DMS53 treated with DMSO at 0.1 percent for 48 hours (cell line): Measurements from ENCODE around the gene PARVA.
"Not testable (repeated sequence)": the region's sequence is repeated elsewhere in the genome, so short reads cannot be mapped to it uniquely, and the experiment has no call there.

Experiments
- DNase-seq: peaks from one replicate; lab custom pipeline; 2025; ENCODE audit not compliant: unreplicated experiment; lab: John Stamatoyannopoulos, UW

The PARVA gene

DNA sequence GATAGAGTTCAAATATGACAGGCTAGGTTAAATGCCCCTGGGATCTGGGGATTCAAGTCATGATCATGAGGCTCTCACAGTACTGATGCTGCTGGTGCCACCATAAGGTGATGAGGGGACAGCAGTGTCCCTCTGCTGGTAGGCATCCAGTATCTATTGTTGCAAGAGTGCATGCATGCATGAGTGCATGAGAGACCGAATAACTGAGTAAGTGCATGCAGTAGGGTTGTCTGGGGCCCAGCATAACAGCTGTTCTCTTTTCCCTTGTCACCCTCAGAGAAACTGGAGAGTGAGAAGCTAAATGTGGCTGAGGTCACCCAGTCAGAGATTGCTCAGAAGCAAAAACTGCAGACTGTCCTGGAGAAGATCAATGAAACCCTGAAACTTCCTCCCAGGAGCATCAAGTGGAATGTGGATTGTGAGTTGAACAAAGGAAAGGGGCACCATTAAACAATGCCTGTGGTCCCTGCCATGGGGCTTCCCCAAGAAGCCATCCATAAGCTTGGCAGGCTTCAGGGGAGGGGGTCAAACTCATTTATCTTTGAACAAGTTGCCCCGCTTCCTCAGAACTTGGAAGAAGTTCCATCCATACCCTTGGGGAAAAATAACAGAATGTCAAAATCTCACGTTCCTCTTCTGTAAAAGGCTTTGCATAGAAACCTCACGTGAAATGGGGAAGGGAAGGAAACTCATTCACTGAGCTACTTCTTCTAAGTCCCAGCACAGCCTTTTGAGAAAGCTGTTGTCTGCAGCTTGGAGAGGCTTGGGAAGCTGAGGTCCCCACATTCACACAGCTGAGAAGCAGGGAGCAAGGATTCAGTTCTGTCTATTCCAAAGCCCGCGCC is 119.0 kb downstream of the PARVA start:
- DNase-seq = no peak

DNA sequence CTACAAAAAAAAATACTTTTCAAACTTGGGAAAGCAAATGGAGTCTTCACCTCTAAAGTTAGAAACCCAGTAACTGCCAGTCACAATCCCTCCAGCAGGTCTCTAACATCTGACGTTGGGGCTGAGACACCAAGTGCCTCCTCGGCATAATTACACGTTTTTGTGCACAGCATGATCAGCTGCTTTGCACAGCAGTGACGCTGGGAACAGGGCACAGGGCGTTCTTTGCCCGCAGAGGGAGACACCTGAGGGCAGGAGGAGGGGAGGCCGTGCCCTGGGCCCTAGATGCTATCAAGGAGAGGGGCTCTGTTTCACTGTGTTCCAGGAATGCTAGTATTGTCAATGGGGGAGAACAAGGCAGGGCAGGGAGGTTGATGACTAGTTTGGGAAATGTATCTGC is 120.1 kb downstream of the PARVA start:
- DNase-seq = no peak

DNA sequence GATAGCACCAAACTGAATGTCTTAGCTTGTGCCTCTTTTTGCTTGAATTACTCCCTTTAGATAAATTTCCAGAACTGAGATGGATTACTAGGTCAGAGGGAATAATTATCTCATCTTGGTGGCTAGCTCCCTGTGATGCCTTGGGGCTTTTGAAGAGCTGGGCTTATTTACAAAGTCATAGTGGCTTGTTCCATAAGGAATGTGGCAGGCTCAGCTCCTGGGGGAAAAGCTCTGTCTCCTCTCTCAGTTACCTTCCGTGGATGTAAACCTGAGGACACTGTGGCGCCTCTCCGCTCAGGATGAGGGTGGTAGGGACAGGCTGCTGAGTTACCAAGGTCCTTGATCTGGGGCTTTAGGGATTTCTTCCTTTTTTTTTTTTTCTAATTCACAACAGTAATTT is 121.7 kb downstream of the PARVA start:
- DNase-seq = no peak

DNA sequence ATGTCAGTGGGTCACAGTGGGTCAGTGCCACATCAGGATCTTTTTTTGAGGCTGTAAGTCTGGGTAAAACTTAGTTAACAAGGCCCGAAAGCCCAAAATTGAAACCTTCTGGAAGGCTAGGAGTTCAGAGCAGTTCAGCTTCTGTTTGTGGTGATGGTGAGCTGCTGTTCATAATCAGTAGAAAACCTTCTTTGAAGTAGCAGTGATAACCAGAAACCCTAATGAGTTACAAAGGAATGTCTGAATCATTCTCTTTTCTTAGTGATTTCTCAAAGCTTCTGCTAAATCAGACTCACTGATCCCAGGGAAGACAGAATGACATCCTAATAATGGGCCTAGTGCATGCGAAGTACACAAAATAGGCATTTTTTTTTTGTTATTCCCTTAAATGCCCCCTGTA is 124.7 kb downstream of the PARVA start:
- DNase-seq = no peak

DNA sequence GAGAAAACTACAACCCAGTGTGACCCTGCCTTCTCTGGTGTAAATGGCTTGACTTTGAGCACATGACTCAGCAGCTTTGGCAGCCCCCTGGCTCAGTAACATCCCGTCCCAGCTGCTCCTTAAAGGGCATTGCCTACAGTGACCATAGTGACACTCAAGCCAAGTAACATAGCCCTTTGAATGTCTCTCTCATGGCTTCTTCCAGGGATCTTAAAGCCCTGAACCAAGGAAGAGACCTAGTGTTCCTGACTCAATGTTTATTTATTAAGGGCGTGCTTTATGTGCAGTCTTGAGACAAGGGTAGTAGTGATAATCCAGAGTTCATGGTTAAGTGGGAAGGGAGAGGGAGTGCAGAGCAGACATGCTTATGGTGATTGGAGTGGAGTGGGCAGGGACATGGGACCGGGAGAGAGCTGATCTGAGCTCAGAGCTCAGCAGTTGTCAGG is 125.7 kb downstream of the PARVA start:
- no peak for DNase-seq

DNA sequence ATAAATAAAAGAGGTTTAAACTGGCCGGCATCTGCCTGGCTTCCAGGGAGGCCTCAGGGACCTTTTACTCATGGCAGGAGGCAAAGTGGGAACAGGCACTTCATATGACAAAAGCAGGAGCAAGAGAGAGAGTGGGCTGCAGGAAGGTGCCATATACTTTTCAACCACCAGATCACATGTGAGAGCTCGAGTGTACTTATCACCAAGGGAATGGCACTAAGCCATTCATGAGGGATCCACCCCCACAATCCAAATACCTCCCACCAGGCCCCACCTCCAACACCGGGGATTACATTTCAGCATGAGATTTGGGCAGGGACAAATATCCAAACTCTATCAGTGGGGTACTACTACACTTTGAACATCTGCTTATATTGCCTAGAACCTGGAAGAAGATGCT is 126.5 kb downstream of the PARVA start:
- no peak for DNase-seq

DNA sequence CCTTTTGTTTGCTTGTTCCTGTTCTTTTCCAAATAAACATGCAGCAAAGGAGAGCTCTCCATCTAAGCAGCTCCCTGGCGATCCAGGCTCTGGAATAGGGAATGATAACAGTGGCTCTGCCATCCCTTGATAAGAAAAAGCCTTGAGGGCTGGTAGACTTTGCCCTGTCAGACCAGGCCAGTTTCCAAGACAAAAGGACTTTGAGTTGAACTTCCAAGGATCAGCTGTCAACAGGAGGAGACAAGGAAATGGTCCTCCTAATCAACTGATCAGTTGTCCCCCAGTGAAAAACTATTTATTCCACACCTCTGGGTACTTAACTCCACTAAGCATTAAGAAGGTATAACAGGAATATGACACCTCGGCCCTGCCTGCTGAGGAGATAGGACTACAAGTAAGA is 127.8 kb downstream of the PARVA start:
- no peak for DNase-seq

DNA sequence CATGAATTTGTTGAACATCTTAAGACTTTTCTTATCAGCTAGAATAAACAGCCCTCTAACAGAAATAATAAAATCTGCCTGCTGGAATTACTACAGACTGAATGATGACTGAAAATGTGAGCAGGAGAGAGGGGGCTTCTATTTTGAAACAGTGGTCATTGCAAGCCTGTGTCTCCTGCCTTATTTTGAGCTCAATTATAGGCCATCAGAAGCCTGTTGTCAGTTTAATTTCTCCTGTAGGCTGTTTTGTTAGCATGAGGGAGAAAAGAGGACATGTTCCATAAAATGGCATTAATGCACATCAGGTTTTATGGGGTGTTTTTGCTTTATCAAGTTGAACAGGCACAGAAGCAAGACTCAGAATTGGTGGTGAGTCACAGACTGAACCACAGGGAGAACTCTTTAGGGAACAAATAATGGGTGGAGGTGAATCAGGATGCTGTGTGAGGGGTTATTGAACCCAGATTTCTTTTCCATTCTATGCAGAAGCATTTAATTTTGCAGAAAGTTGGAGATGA is 129.1 kb downstream of the PARVA start:
- no peak for DNase-seq

DNA sequence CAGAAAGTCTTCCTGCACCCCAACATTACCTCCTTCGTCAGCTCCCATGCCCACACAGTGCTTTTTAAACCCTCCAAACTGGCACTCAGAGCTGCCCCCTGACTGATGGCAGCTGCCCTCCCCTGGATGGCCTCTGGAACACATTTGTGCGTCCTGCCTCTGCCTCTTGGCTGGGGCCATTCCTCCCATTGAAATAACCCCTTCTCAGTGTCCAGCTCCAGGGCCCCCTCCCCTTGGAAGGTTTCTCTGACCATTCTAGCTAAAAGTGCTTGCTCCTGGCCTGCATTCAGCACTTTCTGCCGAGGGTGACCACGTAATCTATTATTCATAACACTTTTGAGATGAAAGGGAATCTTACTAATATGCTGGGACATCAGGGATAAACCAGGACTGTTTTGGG is 130.0 kb downstream of the PARVA start:
- DNase-seq = no peak

DNA sequence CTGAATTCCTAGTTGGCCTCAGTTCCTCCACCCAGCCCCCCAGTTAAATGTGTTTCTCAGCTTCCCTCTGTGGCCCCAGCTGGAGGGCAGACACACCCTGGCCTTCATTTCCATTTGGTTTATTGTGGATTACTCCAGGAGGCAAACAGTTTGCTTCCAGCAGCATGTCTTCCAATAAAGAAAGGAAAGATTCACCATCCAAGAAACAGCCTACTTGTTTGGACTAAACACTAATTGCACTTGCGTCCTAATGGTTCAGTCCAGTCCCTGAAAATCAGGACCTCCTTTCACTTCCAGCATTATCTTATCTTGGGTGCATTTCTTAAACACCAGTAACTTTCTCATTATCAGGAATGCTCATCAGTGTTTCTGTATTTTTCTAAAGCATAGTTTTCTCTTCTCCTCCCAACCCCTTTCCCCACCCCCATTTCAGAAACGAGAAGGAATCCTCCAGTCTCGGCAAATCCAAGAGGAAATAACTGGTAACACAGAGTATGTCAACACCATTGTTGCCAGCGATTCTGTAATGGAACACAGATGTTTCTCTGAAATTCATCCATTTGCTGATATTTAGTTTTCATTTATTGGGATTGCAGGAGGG is 130.9 kb downstream of the PARVA start:
- DNase-seq = no peak

DNA sequence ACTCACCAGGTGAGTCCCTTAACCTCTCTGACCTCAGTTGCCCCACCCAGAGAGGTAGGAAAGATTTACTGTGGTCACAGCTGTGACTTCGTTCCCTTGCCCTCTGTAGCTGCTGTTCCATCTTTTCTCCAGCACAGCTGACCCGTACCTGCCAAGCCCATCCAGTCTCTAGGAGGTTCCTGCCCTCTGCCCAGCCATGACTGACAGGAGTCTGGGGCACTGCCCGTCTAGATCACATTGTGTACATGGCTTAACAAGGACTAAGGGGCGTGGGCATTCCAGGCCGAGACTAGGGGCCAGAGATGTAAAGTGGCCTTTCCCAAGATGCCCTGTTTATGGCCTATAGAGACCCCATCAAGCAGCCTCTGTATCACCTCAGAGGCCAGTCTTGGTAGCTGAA is 132.0 kb downstream of the PARVA start:
- DNase-seq = no peak

DNA sequence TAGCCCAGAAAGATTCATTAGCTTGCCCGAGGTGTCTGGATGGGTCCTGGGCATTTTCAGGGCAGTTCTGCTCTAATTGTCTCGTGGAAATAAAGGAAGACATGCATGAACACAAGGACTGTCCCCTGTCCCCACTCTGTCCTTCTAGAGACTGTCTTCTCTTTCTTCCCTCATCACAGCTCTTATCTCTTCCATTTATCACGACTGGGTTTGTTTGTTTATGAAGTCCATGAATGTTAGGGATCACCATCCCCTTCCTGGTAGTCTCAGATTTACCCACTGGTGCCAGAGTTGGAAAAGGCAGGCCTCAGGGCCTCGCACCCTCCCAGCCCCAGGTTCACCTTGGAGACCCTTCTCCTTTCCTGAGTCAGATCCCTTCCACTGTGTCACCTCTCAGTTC is 134.8 kb downstream of the PARVA start:
- DNase-seq = no peak

DNA sequence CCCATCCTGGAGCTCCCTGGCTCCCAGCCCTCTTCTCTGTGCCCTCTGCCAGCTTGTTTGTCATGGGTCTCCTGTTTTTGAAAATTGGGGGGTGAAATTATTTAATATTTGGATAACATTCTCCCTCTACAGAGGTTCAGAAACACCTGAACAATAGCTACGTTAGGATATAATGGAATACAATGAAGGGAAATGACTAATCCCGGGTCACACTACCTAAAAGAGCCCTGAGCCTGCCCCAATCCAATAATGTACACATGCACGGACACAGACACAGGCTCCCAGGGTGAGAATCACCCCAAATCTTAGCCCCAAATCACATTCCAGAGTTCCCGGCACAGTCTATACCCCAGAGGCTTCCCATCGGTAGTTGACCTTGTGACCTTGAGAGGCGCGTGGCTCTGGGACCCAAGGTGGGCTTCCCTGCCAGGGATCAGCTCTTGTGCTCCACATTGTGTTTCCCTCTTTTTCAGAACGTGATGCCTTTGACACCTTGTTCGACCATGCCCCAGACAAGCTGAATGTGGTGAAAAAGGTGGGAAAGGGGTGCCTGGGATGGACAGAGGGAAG is 135.5 kb downstream of the PARVA start:
- DNase-seq = no peak

DNA sequence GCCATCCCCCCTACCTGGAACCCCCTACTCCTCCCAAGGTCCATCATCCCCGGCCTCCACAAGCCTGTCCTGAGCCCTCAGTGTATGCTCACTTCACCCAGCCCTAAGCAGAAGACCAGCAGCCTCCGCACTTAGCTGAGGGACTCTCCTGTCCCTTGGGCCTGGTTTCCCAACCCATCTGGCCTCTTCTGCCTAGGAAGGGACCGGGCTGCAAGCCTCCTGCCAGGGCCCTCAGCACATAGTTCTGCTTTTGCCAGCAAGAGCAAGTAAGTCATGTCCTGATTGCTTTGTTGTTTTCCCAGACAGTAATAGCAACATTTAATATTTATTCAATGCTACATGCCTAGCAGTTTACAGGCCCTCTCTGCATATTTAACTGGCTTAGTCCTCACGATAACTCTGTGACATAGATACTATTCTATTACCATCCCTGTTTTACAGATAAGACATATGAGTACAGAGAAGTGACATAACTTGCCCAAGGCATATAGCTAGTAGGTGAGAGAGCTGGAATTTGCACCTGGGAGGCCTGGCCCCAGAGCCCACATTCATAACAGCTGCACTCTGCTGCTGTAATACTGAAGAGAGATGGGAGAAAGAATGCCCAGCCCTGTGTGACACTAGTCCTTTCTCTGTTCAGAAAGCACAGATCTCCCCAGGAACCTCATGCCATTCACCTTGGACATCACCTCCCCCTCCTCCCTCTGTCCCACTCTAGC is 139.2 kb downstream of the PARVA start:
- DNase-seq = no peak

DNA sequence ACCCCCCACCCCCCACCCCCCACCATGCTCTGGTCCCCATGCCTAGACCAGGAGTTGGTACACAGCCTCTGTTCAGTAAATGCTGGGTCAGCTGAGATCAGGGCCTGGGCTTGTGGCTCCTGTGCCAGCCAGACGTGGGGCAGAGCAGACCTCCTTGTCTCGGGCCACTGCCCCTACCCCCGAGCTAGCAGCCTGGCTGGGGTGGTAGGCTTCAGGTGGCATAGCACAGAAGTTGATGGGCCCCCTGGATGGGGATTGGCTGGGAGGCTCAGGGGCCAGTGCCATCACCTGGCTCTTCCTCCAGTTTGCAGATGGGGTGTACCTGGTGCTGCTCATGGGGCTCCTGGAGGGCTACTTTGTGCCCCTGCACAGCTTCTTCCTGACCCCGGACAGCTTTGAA is 139.9 kb downstream of the PARVA start:
- no peak for DNase-seq

DNA sequence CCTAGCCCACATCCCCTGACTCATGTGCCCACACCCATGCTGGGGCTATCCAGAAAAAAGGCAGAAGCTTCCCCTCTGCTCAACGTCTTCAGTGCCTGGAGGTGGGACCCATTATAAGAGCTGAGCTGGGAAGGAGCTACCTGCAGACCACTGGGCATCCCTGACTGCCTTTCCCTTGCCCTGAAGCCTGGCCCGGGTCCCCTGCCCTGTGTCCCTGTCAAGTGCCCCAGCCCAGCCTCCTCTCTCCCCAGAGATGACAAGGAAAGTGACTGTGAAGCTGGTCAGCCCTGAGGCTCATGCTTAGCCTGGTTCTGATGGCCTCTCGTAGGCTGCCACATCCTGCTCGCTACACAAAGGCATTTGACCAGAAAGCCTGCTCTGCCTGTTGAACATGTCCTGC is 140.4 kb downstream of the PARVA start:
- DNase-seq = no peak

DNA sequence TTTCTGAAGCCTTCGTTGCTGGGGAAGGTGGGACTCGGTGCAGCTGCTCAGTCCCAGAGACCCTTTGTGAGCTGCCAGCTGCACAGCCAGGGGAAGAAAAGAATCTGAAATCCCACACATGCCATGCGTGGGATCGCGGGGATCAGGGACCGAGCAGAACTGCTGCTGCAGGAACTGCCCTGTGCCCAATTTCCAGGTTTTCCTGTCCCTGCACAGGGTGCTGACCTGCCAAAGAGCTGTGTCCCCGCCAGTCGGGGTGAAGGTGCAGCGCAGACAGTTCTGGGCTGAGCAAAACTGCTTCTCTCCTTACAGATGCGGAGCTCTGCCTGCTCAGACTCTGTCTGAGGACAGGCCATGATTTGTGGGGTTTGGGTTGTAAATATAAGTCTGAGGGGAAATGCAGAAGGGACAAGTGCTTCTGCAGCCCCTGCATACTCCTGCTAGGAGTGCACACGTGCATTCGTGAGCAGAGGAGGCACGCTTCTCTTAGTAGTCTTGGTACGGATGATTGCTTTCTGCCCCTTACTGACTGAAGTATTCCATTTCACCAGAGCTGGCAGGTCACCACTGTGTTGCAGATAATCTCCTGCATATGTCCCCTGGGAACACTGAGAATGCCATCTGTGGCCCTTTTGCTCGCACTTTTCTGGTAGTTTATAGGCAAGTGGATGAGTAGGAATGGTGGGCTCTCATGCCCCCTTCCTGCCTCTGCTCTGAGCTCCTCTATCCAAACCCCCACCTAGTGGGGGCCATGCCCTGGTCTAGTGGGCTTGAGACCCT is 141.4 kb downstream of the PARVA start:
- DNase-seq = no peak

DNA sequence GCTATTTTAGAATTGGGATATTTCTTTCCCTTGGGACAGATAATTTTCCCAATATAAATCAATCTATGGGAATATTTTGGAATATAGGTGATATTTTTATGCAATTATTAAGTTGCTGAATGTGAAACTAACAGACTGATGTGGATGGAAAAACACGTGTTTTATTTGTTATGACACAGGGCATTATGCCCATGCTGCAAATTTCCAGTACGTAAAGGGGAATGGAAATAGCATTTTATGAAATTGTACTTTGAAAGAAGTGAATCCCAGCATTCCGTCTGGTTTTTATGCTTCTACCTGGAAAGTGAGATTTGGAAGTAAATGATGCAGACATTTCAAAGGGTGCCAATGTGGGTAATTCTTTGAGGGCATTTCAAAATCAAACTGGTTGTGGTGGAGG is 142.7 kb downstream of the PARVA start:
- no peak for DNase-seq

DNA sequence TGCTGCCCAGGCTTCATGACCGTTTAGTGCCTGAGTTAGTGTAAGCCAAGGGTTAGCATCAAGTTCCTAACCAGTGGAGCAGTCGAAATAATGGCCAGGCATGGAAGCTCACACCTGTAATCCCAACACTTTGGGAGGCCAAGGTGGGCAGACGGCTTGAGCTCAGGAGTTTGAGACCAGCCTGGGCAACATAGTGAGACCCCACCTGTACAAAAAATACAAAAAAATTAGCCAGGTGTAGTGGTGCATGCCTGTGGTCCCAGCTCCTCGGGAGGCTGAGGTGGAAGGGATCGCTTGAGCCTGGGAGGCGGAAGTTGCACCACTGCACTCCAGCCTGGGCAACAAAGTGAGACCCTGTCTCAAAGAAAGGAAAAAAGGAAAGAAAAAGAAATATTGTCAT is 143.2 kb downstream of the PARVA start:
- not testable (repeated sequence) for DNase-seq

DNA sequence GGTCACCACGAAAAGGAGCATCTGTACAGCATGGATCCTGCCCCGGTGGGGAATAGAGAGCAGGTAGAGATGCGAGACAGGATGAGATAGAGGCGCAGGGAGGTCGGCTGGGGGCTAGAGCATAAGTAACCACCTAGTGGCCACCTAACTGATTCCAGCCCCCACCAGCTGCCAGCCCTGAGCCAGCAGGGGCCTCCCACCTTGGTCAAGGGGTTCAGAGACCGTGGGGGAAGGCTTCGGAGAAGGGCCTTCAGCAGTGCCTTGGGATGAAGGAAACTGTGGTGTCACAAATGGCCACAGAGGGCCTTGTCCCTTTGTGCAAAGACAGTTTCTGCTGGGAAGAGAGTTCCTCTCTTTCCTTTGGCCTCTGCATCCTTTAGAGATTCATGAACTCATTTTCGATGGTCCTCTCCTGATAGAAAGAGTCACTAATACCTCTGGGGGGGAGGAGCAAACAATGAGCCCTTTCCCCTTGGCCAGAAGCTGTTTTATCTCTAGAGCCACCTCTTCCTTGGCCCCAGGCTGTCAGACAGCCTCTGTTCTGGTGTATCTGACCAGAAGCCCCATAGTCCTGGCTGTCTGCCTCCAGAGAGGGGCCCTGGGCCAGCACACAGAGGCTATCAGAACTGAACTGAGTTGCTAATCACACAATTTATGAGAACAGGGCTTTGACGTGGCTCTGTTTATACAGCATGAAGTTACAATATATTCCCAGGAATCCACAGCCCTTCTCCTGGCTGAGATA is 146.0 kb downstream of the PARVA start:
- DNase-seq = no peak
